Measurements from ENCODE around the gene ITGA6.

- TF ChIP-seq POLR2A (IDR thresholded peaks at IDR 0.05) (no peak), POLR2AphosphoS5 (IDR thresholded peaks at IDR 0.05) (no peak)
Measured at GRCh38 chr2:172462373-172462848, 35.0 kb downstream of the ITGA6 start.
